HS-5 (cell line): ENCODE measurements around the gene TMX2.
"Not testable (repeated sequence)": the region's sequence is repeated elsewhere in the genome, so short reads cannot be mapped to it uniquely, and the experiment has no call there.

Source experiments
- DNase-seq: peaks from one replicate; pipeline ENCODE4 v3.0.0-alpha.2; 2012; ENCODE audit warnings: low read depth

Gene TMX2

DNA sequence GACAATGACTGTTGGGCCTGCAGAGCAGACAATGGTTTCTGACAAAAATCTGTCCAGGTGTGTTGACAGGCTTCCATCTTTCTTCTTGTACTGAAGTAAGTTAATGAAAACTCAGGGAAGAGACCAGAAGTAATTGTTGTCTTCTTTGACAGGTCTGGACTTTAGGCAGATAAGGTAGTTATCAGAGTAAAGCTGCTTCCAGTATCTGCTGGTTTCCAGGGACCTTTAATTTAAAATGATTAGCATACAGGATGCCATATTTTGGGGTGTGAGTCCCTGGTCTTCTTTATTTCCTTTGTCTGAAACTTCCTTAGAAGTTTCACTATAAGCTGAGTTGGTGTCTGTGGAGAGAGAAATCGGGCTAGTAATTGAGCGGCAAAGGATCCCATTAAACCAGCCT, 1.4 kb downstream of the TMX2 start:
- DNase-seq, result no peak

DNA sequence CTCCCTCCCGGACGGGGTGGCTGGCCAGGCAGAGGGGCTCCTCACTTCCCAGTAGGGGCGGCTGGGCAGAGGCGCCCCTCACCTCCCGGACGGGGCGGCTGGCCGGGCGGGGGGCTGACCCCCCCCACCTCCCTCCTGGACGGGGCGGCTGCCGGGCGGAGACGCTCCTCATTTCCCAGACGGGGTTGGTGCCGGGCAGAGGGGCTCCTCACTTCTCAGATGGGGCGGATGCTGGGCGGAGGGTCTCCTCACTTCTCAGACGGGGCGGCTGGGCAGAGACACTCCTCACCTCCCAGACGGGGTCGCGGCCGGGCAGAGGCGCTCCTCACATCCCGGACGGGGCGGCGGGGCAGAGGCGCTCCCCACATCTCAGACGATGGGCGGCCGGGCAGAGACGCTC, 4.3 kb downstream of the TMX2 start:
- not testable (repeated sequence) for DNase-seq

- no peak for DNase-seq
Observed at GRCh38 chr11:57727185-57727584, 14.8 kb downstream of the TMX2 start.

GRCh38 chr11:57728829-57729228, 16.4 kb downstream of the TMX2 start:
- no peak for DNase-seq

DNA sequence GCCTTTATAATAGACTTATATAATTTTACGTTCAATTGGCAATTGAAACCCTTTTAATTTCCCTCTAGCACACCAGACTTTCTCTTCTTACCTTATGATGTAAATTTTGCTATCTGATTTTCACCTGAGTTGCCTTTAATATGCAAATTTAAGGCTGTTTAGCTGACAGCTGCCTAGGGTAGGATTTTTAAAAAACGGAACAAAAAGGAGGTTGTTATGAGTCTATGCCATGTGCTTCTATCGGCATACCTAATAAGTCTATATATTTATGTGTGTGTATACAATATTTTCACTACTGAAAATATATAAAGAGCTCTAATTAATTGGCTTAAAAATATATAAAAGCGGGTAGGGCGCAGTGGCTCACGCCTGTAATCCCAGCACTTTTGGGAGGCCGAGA, 17.1 kb downstream of the TMX2 start:
- no peak for DNase-seq

GRCh38 chr11:57732661-57733060, 20.3 kb downstream of the TMX2 start:
- no peak for DNase-seq

DNA sequence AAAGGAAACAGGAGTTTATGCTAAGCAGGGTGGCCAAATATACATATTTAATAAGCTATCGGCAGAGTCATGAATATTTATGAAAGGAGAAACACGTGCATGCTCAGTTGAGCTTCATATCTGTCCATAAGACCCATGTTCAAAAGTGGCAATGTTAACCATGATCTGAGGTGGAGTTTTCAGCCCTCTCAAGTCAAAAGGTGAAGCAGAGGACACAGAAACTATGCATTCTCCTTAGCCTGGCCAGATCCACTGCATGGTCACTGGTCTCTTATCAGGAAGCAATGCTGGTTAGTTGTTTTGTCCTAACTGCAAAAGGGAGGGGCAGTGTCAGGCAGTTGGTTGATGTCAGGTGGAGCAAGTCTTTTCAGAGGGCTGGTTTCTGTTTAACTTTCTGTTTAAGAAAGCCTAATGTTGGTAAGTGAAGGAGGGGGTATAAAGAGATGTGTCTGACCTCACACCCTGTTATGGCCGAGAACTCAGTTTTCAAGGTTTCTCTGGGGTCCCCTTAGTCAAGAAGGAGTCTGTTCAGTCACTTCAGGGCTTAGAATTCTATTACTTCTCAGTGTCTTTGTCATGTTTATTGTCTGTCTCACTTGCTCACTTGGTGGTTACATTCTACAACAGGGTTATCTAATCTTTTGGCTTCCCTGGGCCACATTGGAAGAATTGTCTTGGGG, 23.4 kb downstream of the TMX2 start:
- DNase-seq, result no peak

- peak; percentile 90 for DNase-seq
Observed at GRCh38 chr11:57741132-57742086, 29.0 kb downstream of the TMX2 start, which contains the start of gene SELENOH. SELENOH (plus strand) TSS chr11:57741491; CDS start chr11:57741596, 105 bp downstream.

- no peak for DNase-seq
Observed at GRCh38 chr11:57742087-57742452, 29.7 kb downstream of the TMX2 start.

- no peak for DNase-seq
Observed at GRCh38 chr11:57744357-57744756, 32.0 kb downstream of the TMX2 start.

DNA sequence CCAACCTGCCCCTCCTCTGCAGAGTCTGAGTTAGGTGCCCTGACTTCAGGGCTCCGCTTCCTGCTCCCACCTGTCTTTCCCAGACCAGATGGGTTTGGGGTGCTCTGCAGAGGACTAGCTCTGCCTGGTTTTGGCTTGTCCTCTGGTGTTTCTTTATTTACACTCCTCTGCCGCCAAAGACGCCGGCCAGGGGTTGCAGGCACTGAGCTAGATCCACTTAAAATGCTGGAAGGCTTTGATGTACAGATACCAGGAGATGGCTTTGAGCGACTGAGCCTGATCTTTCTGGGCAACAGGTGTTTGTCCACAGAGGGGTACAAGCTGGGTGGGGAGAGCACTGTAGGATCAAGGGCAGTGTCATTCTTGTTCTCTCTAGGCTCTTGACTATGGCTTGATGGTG, 32.8 kb downstream of the TMX2 start:
- DNase-seq, result no peak

GRCh38 chr11:57746920-57747319, 34.5 kb downstream of the TMX2 start:
- DNase-seq, result no peak

DNA sequence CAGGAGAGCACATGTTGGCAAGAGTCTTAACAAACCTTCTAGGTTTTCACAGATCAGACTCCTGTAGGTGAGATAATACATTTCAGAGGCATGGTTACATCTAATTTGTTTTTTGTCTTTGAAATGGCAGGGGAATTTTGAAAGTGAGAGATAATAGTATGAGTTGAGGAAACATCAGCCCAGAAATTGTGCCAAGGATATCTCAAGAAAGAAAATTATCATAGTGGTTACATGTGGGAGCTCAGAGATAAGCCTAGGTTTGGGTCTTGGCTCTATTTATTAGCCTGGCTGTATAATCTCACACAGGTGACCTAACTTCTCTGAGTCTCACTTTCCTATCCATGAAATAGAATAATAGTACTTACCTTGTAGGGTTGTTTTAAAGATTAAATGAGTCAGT, 38.8 kb downstream of the TMX2 start:
- DNase-seq, result no peak

GRCh38 chr11:57751676-57752253, 39.4 kb downstream of the TMX2 start, which contains the start of gene BTBD18:
BTBD18 (minus strand) TSS chr11:57751819; CDS start chr11:57751188, 631 bp downstream.
- DNase-seq, result no peak

DNA sequence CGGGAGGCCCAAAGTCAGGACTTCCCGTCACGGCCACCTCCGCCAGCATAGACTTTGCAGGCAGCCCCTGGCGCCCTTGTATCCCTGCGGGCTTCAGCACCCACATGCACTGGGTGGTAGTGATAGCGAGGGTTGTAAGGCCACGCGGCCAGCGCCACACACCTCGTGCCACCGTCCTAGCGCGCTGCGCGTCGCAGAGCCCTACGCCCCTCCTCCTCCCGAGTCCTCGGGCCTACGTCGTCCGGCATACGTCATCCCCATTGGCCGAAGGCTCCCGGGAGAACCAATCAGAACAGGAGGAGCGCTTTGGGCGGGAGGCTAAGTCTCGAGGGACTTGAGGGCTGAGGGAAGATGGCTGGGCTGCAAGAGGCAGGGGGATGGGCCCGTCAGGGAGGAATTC, 40.6 kb downstream of the TMX2 start:
- no peak for DNase-seq

DNA sequence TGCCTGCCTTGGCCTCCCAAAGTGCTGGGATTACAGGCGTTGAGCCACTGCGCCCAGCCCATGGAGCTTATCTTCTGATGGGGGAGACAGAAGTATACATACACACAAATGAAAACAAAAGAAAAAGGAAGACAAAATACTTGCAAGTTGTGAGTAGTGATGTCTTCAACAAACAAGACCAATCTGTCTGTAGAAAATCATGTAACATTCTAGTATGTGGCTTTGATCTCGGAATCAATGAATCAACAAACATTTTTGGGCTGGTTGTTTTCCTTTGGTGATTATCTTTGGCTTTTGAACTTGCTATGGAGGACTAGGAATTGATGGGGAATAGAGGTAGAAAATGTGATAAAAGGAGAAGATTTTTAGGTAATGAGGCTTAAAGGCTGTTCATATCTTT, 45.8 kb downstream of the TMX2 start:
- no peak for DNase-seq

DNA sequence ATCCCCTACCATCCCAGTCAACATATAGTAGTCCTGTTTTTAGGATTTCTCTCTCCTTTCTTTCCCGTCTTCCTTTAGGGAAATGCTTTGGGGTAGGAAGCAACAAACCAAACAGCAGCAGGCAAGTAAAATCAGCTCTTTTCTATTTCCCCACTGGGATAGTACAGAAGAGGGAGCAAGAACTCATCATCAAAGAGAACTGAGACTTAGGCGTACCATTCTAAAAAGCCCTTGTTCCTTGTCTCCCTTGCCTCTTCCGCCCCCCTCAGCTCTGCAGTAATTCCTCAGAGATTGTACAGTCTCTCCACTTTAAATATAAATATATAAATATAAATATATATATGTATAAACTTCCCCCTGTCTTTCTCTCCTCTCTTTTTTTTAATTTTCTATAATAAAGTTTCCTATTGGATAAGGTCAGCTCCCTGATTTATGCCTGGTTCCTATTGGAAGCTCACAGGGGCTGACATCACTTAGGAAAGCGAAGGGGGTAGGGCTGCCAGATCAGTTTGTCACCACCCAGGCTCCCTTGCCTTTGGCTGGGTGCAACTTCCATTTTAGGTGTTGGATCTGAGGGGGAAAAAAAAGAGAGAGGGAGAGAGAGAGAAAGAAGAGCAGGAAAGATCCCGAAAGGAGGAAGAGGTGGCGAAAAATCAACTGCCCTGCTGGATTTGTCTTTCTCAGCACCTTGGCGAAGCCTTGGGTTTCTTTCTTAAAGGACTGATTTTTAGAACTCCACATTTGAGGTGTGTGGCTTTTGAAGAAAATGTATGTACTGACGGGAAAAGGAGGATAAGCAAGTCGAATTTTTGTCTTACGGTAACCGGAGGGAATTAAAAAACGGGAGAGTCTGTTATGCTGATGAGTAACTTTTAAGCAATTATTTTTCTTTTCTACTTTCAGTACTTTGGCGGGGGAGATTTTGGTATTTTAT, 49.2 kb downstream of the TMX2 start, which contains the start of gene CTNND1:
CTNND1 (plus strand) TSS at position 502 of the 934 bp plus-strand sequence. CDS start 29,677 bp downstream, outside the sequence.
- DNase-seq, result peak; percentile 94

DNA sequence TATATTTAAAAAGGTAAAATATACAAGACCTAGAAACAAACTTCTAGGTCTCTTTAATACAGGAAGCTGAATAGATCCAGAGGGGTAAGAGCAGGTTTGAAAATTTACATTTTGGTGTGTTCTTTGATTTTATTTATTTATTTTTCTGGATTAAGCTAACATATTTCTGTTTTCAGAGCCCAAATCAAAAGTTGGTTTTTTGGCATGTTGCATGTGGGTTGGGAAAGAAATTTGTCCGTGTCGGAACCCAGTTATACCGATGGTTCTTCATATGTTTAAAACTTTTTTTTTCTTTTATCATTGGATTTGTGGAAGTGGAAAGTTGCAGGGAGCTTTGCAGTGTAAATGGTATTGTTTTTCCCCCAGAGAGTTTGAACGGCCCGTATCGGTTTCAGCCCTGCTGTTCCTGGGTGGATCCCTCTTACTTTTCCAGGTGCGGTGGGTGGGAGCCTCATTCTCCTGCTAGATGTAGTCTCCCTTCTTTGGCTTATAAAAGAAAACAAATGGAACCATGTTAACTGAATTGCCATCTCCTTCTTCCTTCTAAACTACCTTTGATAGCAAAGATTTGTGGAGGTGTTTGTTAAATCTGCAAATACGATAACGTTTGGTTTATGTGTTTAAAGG, 50.0 kb downstream of the TMX2 start:
- DNase-seq, result no peak

DNA sequence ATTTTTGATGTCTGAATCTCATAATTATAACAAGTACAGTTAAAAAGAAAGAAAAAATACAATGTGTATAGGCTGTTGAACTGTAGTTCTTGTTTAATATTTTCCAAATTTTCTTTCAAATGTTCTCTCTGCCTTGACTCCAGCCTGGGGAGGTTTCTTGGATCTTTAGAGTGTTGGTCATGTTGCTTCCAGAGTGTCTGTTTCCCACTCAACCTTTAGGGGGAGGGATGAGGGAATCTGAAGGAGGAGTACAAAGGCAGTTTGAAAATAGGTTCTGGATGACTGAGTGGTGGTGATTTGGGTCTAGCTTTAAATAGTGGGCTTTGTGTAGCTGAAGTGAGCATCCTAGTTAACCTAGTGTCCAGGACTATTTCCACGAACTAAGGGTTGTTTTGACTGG, 51.2 kb downstream of the TMX2 start:
- DNase-seq, result no peak

DNA sequence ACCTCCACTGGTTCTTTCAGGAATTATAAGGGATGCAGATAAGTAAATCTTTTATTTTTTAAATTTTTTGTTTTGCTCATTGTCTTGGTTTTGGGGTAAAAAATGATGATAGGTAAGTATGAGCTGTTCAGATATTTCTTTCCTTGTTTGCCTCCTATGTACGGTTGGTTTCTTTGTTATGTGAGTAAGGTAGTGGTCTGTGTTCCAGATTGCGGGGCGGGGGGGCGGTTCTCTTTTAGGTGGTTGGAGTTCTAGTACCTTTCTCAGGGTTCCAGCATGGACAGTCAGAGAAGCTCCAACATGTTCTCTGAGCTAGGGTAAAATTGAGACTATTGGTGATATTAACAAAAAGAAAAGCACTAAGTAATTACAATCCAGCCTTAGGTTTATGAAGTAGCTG, 51.6 kb downstream of the TMX2 start:
- no peak for DNase-seq

- DNase-seq, result no peak
Observed at GRCh38 chr11:57764566-57764965, 52.2 kb downstream of the TMX2 start.
